Activated CD4-positive, alpha-beta T cell treated with anti-CD3 and anti-CD28 coated beads, Interleukin-2, Interleukin-6, amounts not matched to agents 100 ng/mL and 50 ng/mL, durations not matched to agents 16 hours and 8 hours (primary cell): ENCODE results near the gene CCDC110.

ENCODE experiments used
- DNase-seq: peaks from one replicate; pipeline ENCODE4 v3.0.0-alpha.2; 2020

Gene CCDC110

GRCh38 chr4:185470501-185471195 lies 885 bp downstream of the CCDC110 start:
- peak; percentile 3 for DNase-seq

GRCh38 chr4:185469580-185470154 lies 1.9 kb downstream of the CCDC110 start:
- no peak for DNase-seq

- DNase-seq: no peak
These were observed 2.5 kb downstream of the CCDC110 start for GRCh38 chr4:185468999-185469398.

- no peak for DNase-seq
These were observed 3.5 kb downstream of the CCDC110 start for GRCh38 chr4:185467991-185468390.

GRCh38 chr4:185467101-185467500 lies 4.4 kb downstream of the CCDC110 start:
- DNase-seq: no peak

- no peak for DNase-seq
These were observed 5.8 kb downstream of the CCDC110 start for GRCh38 chr4:185465707-185466106.

GRCh38 chr4:185464887-185465286 lies 6.6 kb downstream of the CCDC110 start:
- no peak for DNase-seq

GRCh38 chr4:185464183-185464582 lies 7.3 kb downstream of the CCDC110 start:
- DNase-seq: no peak

GRCh38 chr4:185463541-185463940 lies 8.0 kb downstream of the CCDC110 start:
- DNase-seq: no peak

GRCh38 chr4:185461565-185461964 lies 10.0 kb downstream of the CCDC110 start:
- DNase-seq: no peak

GRCh38 chr4:185457136-185457535 lies 14.4 kb downstream of the CCDC110 start:
- no peak for DNase-seq

GRCh38 chr4:185456131-185456530 lies 15.4 kb downstream of the CCDC110 start:
- DNase-seq: no peak

- no peak for DNase-seq
These were observed 26.3 kb downstream of the CCDC110 start for GRCh38 chr4:185445209-185445608.

- DNase-seq: no peak
These were observed 30.1 kb downstream of the CCDC110 start for GRCh38 chr4:185441479-185441878.

- peak; percentile 20 for DNase-seq
These were observed 33.7 kb downstream of the CCDC110 start for GRCh38 chr4:185437809-185438208.

- no peak for DNase-seq
These were observed 36.1 kb downstream of the CCDC110 start for GRCh38 chr4:185435466-185435865.

GRCh38 chr4:185429660-185430059 lies 41.9 kb downstream of the CCDC110 start:
- no peak for DNase-seq

GRCh38 chr4:185426960-185427688 lies 44.4 kb downstream of the CCDC110 start:
- DNase-seq: no peak

- peak; percentile 87 for DNase-seq
These were observed 45.7 kb downstream of the CCDC110 start, which contains the start of gene UFSP2 for GRCh38 chr4:185425647-185426352. Gene UFSP2, minus strand, starts transcription at chr4:185425964. Its CDS starts 96 bp downstream, at chr4:185425868.

GRCh38 chr4:185424905-185425646 lies 46.5 kb downstream of the CCDC110 start:
- peak; percentile 6 for DNase-seq

- no peak for DNase-seq
These were observed 50.0 kb downstream of the CCDC110 start for GRCh38 chr4:185421366-185422124.

- no peak for DNase-seq
These were observed 54.6 kb downstream of the CCDC110 start for GRCh38 chr4:185416955-185417354.
